OCI-LY1 (cell line): ENCODE results near the gene DDX46.

Experiments used
- H2AFZ ChIP-seq: fragments of 200-600 bp; sonication (generic), shearing (Covaris generic); 2 replicates; pipeline ENCODE4 v1.6.0; 2014; ENCODE audit warnings: antibody characterized with exemption, mild to moderate bottlenecking, low read length
- H3F3A ChIP-seq: fragments of 200-600 bp; sonication (generic), shearing (Covaris generic); 2 replicates; pipeline ENCODE4 v1.6.0; 2014; ENCODE audit warnings: mild to moderate bottlenecking, antibody characterized with exemption, low read length, moderate library complexity; ENCODE audit not compliant: insufficient read depth
- H3K27ac ChIP-seq: fragments of 200-600 bp; sonication (generic); 2 replicates; pipeline ENCODE4 v1.5.1; 2014; ENCODE audit warnings: low read length, mixed run types, mild to moderate bottlenecking, low read depth; ENCODE audit not compliant: poor library complexity, severe bottlenecking
- H3K27me3 ChIP-seq: fragments of 200-600 bp; sonication (generic); 2 replicates; pipeline ENCODE4 v1.6.0; 2014; ENCODE audit warnings: antibody characterized with exemption, mild to moderate bottlenecking, low read length, moderate library complexity; ENCODE audit not compliant: insufficient read depth
- H3K36me3 ChIP-seq: fragments of 200-600 bp; sonication (generic); 2 replicates; pipeline ENCODE4 v1.6.1; 2014; ENCODE audit warnings: mild to moderate bottlenecking, antibody characterized with exemption, low read length, moderate library complexity, mixed read lengths; ENCODE audit not compliant: insufficient read depth
- H3K4me1 ChIP-seq: fragments of 200-600 bp; sonication (generic); 2 replicates; pipeline ENCODE4 v1.5.1; 2014; ENCODE audit warnings: mild to moderate bottlenecking, low read length, moderate library complexity; ENCODE audit not compliant: insufficient read depth, severe bottlenecking
- H3K4me2 ChIP-seq: fragments of 200-600 bp; sonication (generic), shearing (Covaris generic); 2 replicates; pipeline ENCODE4 v1.6.1; 2014; ENCODE audit warnings: low read length
- H3K4me3 ChIP-seq: fragments of 200-600 bp; sonication (generic); 2 replicates; pipeline ENCODE4 v1.5.1; 2014; ENCODE audit warnings: low read length, low read depth, mild to moderate bottlenecking, mixed read lengths; ENCODE audit not compliant: poor library complexity, severe bottlenecking
- H3K79me2 ChIP-seq: fragments of 200-600 bp; shearing (Covaris generic); 2 replicates; pipeline ENCODE4 v1.6.1; 2016; ENCODE audit warnings: mixed run types, low read length, mixed read lengths; ENCODE audit not compliant: insufficient read depth
- H3K9ac ChIP-seq: fragments of 200-600 bp; sonication (generic), shearing (Covaris generic); 2 replicates; pipeline ENCODE4 v1.6.1; 2014; ENCODE audit warnings: mild to moderate bottlenecking, low read length, mixed read lengths
- H3K9me2 ChIP-seq: fragments of 200-600 bp; sonication (generic), shearing (Covaris generic); 2 replicates; pipeline ENCODE4 v1.6.1; 2014; ENCODE audit warnings: low read depth, mild to moderate bottlenecking, low read length, mixed read lengths
- H3K9me3 ChIP-seq: fragments of 200-600 bp; shearing (Covaris generic); 2 replicates; pipeline ENCODE4 v1.6.1; 2014; ENCODE audit warnings: low read length, mixed read lengths
- H4K20me1 ChIP-seq: fragments of 200-600 bp; sonication (generic), shearing (Covaris generic); 2 replicates; pipeline ENCODE4 v1.6.0; 2016; ENCODE audit warnings: mild to moderate bottlenecking, low read length; ENCODE audit not compliant: insufficient read depth
- EZH2 ChIP-seq: fragments of 200-600 bp; sonication (generic), shearing (Covaris generic); IDR thresholded peaks from 2 replicates; pipeline ENCODE4 v1.8.0; 2017; ENCODE audit warnings: borderline replicate concordance, mixed run types, mild to moderate bottlenecking, antibody characterized with exemption, low read length, moderate library complexity, mixed read lengths
- TF ChIP-seq, protein P1 (sequence below): fragments of 200-600 bp; sonication (generic), shearing (Covaris generic); IDR thresholded peaks from 2 replicates; pipeline ENCODE4 v1.5.1; 2017; ENCODE audit warnings: mild to moderate bottlenecking, antibody characterized with exemption, low read length, moderate library complexity, mixed read lengths

DDX46 gene

DNA sequence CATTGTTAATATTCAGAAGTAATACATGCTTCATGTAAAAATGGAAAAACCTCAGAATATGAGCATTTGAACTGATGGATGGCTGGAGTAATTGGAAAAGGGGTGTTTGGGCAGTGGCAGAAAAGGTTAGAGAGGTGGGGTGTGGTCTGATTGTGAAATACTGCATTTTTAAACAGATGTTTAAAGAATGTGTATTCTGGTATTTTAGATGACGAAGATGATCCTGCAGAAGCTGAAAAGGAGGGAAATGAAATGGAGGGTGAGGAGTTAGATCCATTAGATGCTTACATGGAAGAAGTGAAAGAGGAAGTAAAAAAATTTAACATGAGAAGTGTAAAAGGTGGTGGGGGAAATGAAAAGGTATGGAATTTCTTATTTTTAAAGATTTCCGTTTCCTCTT is 18.8 kb downstream of the DDX46 start:
- Histone ChIP-seq H2AFZ (no peak overlapping the region), H3K9ac (no peak overlapping the region), H3K4me2 (no peak overlapping the region), H3K36me3 (peaks cover 90% of the 10 kb centered on the region), H3K79me2 (no peaks in the 10 kb centered on the region), H3K27me3 (no peaks in the 10 kb centered on the region), H3K4me1 (no peaks in the 10 kb centered on the region), H3K9me2 (no peaks in the 10 kb centered on the region), H3K9me3 (no peaks in the 10 kb centered on the region), H4K20me1 (no peaks in the 10 kb centered on the region), H3F3A (no peaks in the 10 kb centered on the region), H3K27ac (no peak overlapping the region), H3K4me3 (no peak overlapping the region)
- TF ChIP-seq, protein P1, sequence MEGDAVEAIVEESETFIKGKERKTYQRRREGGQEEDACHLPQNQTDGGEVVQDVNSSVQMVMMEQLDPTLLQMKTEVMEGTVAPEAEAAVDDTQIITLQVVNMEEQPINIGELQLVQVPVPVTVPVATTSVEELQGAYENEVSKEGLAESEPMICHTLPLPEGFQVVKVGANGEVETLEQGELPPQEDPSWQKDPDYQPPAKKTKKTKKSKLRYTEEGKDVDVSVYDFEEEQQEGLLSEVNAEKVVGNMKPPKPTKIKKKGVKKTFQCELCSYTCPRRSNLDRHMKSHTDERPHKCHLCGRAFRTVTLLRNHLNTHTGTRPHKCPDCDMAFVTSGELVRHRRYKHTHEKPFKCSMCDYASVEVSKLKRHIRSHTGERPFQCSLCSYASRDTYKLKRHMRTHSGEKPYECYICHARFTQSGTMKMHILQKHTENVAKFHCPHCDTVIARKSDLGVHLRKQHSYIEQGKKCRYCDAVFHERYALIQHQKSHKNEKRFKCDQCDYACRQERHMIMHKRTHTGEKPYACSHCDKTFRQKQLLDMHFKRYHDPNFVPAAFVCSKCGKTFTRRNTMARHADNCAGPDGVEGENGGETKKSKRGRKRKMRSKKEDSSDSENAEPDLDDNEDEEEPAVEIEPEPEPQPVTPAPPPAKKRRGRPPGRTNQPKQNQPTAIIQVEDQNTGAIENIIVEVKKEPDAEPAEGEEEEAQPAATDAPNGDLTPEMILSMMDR, result no peak
- no peak for TF ChIP-seq EZH2

DNA sequence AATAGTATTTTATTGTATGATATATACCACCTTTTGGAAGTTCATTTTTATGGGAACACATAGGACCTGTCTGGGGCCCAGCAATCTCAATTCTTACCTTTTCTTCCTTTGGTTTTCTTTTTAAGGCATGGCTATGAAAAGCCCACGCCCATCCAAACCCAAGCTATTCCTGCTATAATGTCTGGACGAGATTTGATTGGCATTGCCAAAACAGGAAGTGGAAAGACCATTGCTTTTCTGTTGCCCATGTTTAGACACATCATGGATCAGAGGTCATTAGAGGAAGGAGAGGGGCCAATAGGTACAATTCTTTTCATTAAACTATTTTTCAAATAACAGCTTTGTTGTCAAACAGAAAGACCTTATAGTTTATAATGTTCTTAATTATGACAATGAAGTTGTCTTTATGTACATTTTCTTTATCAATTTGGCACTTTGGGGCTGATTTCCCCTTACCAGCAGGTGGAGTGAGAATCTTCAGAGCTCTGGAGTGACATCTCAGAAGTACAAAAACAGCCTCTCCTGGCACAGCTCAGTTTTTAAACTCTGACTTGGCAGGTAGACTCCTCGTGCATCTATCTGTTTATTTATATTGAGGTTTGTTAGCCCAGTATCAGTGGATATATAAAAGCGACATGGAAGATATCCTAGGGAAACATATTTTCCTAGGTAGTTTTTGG is 25.8 kb downstream of the DDX46 start:
- no peaks in the 10 kb centered on the region for H3K9me2 ChIP-seq
- no peaks in the 10 kb centered on the region for H3K4me1 ChIP-seq
- no peaks in the 10 kb centered on the region for H3K79me2 ChIP-seq
- no peaks in the 10 kb centered on the region for H3K27me3 ChIP-seq
- no peak overlapping the region for H3K4me3 ChIP-seq
- H3F3A ChIP-seq, result no peaks in the 10 kb centered on the region
- TF ChIP-seq, protein P1, result peak; percentile 42; the same call in 1 of the 2 replicates
- no peak for TF ChIP-seq EZH2
- H2AFZ ChIP-seq, result no peak overlapping the region
- no peak overlapping the region for H3K9ac ChIP-seq
- H3K9me3 ChIP-seq, result no peaks in the 10 kb centered on the region
- no peaks in the 10 kb centered on the region for H4K20me1 ChIP-seq
- peaks cover 83% of the 10 kb centered on the region for H3K36me3 ChIP-seq
- H3K27ac ChIP-seq, result peak overlapping the region; percentile 35
- no peak overlapping the region for H3K4me2 ChIP-seq

DNA sequence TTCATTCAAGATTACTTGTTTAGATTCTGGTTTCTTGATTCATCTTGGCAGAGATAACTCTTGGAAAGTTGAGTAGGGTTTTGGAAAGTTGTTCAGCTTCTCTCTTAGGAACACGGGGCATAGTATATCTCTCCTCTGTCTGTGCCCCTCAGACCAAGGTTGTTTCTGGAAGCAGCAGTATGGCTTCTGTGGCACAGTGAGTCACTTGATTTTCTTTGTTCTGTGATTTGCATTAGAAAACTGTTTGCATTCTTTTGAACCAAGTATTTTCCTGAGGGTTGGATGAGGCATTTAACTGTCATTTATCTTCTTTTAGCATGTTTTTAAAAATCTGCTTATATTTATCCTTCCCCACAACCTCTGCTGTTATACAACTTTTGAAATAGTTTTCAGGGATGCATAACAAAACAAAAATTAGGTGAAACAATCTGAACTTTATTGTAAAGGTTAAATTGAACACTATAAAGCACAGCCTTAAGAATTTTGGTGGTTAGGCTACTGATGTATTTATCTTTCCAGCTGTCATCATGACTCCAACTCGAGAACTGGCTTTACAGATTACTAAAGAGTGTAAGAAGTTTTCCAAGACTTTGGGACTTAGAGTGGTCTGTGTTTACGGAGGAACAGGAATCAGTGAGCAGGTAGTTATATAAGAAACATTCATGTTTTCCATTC is 26.5 kb downstream of the DDX46 start:
- Histone ChIP-seq H3K27ac (peak overlapping the region; percentile 35), H3K4me1 (no peaks in the 10 kb centered on the region), H3K27me3 (no peaks in the 10 kb centered on the region), H3K9ac (no peak overlapping the region), H4K20me1 (no peaks in the 10 kb centered on the region), H3K4me3 (no peak overlapping the region), H2AFZ (no peak overlapping the region), H3K9me2 (no peaks in the 10 kb centered on the region), H3K4me2 (no peak overlapping the region), H3K9me3 (no peaks in the 10 kb centered on the region), H3K79me2 (no peaks in the 10 kb centered on the region), H3F3A (no peaks in the 10 kb centered on the region), H3K36me3 (peaks cover 84% of the 10 kb centered on the region)
- TF ChIP-seq, protein P1, result no peak
- TF ChIP-seq EZH2, result no peak
